Neural progenitor cell (in vitro differentiated cells): ENCODE data around the gene ATP11A. TPM values are rescaled to one million over a fixed set of nuclear protein-coding genes. Genes with fewer than 3 reads are reported as not detected.

Source experiments
- DNase-seq: peaks from one replicate; pipeline ENCODE4 v3.0.0-alpha.2; 2016; ENCODE audit warnings: low spot score
- H2AFZ ChIP-seq: fragments of 200-600 bp; sonication (generic); replicated peaks from 2 replicates; pipeline ENCODE4 v1.6.1; 2016; ENCODE audit warnings: antibody characterized with exemption
- H3F3A ChIP-seq: fragments of 200-600 bp; sonication (generic); 2 replicates; pipeline ENCODE4 v1.6.1; 2016; ENCODE audit warnings: antibody characterized with exemption, low read depth
- H3K27ac ChIP-seq: fragments of 200-600 bp; sonication (generic); 2 replicates; pipeline ENCODE4 v1.5.1; 2016; ENCODE audit warnings: mild to moderate bottlenecking
- H3K27me3 ChIP-seq: fragments of 200-600 bp; sonication (generic); 2 replicates; pipeline ENCODE4 v1.6.1; 2016; ENCODE audit warnings: mild to moderate bottlenecking, moderate library complexity
- H3K36me3 ChIP-seq: fragments of 200-600 bp; sonication (generic); 2 replicates; pipeline ENCODE4 v1.5.1; 2016
- H3K4me1 ChIP-seq: fragments of 200-600 bp; sonication (generic); 2 replicates; pipeline ENCODE4 v1.6.1; 2016; ENCODE audit warnings: mixed run types
- H3K4me2 ChIP-seq: fragments of 200-600 bp; sonication (generic); 2 replicates; pipeline ENCODE4 v1.6.1; 2016
- H3K4me3 ChIP-seq: fragments of 200-600 bp; sonication (generic); 2 replicates; pipeline ENCODE4 v1.5.1; 2016
- H3K79me2 ChIP-seq: fragments of 200-600 bp; sonication (generic); 2 replicates; pipeline ENCODE4 v1.6.1; 2016; ENCODE audit warnings: low read depth
- H3K9ac ChIP-seq: fragments of 200-600 bp; sonication (generic); 2 replicates; pipeline ENCODE4 v1.6.1; 2016
- H3K9me3 ChIP-seq: fragments of 200-600 bp; sonication (generic); 2 replicates; pipeline ENCODE4 v1.5.1; 2016; ENCODE audit warnings: low read depth
- H4K20me1 ChIP-seq: fragments of 200-600 bp; sonication (generic); 2 replicates; pipeline ENCODE4 v1.6.1; 2016; ENCODE audit warnings: low read depth
- H3K27ac Mint-ChIP-seq: 3 replicates; pipeline ENCODE4 v1.8.0; 2021; ENCODE audit warnings: mixed read lengths
- H3K27me3 Mint-ChIP-seq: 2 replicates; pipeline ENCODE4 v1.8.0; 2022; ENCODE audit warnings: low read depth, mild to moderate bottlenecking, inconsistent platforms, moderate library complexity, mixed read lengths; ENCODE audit not compliant: insufficient read depth
- H3K36me3 Mint-ChIP-seq: 3 replicates; pipeline ENCODE4 v1.8.0; 2021; ENCODE audit warnings: mixed read lengths
- H3K4me1 Mint-ChIP-seq: 3 replicates; pipeline ENCODE4 v1.8.0; 2021; ENCODE audit warnings: mixed read lengths
- H3K4me3 Mint-ChIP-seq: 3 replicates; pipeline ENCODE4 v1.8.0; 2021; ENCODE audit warnings: mild to moderate bottlenecking, moderate library complexity, mixed read lengths
- H3K9me3 Mint-ChIP-seq: 3 replicates; pipeline ENCODE4 v1.8.0; 2020; ENCODE audit warnings: mixed read lengths
- CTCF ChIP-seq: fragments of 200-600 bp; sonication (generic); IDR thresholded peaks from 2 replicates; pipeline ENCODE4 v1.5.1; 2017; ENCODE audit warnings: antibody characterized with exemption, mild to moderate bottlenecking
- EZH2 ChIP-seq: fragments of 200-600 bp; sonication (generic); IDR thresholded peaks from 2 replicates; pipeline ENCODE4 v1.6.1; 2017; ENCODE audit warnings: antibody characterized with exemption, mild to moderate bottlenecking, moderate library complexity
- EZH2phosphoT487 ChIP-seq: fragments of 200-600 bp; sonication (generic); IDR thresholded peaks from 2 replicates; pipeline ENCODE4 v1.6.1; 2017; ENCODE audit warnings: antibody characterized with exemption
- total RNA-seq: library from RNA; depleted of rRNA; stranded (reverse); fragments of >200 nt; gene quantifications from 2 replicates; pipeline ENCODE4 v1.2.3, GENCODE V29; 2015; ENCODE audit warnings: low replicate concordance

The ATP11A gene
- total RNA-seq, 1 donor from 2014 or later, result 12.6 TPM

- Histone ChIP-seq H2AFZ (no peak overlapping the region), H3K4me1 (no peaks in the 10 kb centered on the region), H3K9me3 (no peaks in the 10 kb centered on the region), H3K4me3 (no peak overlapping the region), H3F3A (peaks cover 4% of the 10 kb centered on the region), H3K79me2 (peaks cover 16% of the 10 kb centered on the region), H3K9ac (no peak overlapping the region), H3K27ac (no peak overlapping the region), H3K27me3 (no peaks in the 10 kb centered on the region), H4K20me1 (peaks cover 14% of the 10 kb centered on the region), H3K4me2 (no peak overlapping the region), H3K36me3 (no peaks in the 10 kb centered on the region)
- Mint-ChIP-seq H3K27ac (no peak overlapping the region), H3K4me1 (peaks cover 2% of the 10 kb centered on the region), H3K4me3 (no peak overlapping the region), H3K36me3 (peaks cover 35% of the 10 kb centered on the region), H3K9me3 (peaks cover 2% of the 10 kb centered on the region), H3K27me3 (peaks cover 5% of the 10 kb centered on the region)
- TF ChIP-seq EZH2phosphoT487 (no peak), EZH2 (no peak), CTCF (no peak)
- no peak for DNase-seq
Observed at GRCh38 chr13:112916296-112916695, 226.5 kb downstream of the ATP11A start.

- H3K9me3 Mint-ChIP-seq, result peaks cover 2% of the 10 kb centered on the region
- H3F3A ChIP-seq, result peaks cover 4% of the 10 kb centered on the region
- no peak overlapping the region for H3K4me2 ChIP-seq
- no peaks in the 10 kb centered on the region for H3K4me1 ChIP-seq
- peaks cover 5% of the 10 kb centered on the region for H3K27me3 Mint-ChIP-seq
- H3K27ac ChIP-seq, result no peak overlapping the region
- H3K36me3 ChIP-seq, result no peaks in the 10 kb centered on the region
- TF ChIP-seq EZH2, result no peak
- TF ChIP-seq CTCF, result no peak
- TF ChIP-seq EZH2phosphoT487, result no peak
- peaks cover 16% of the 10 kb centered on the region for H3K79me2 ChIP-seq
- no peaks in the 10 kb centered on the region for H3K27me3 ChIP-seq
- peaks cover 2% of the 10 kb centered on the region for H3K4me1 Mint-ChIP-seq
- H4K20me1 ChIP-seq, result peaks cover 14% of the 10 kb centered on the region
- H2AFZ ChIP-seq, result no peak overlapping the region
- peaks cover 35% of the 10 kb centered on the region for H3K36me3 Mint-ChIP-seq
- peak overlapping the region; percentile 50 for H3K27ac Mint-ChIP-seq
- H3K4me3 ChIP-seq, result no peak overlapping the region
- no peak overlapping the region for H3K9ac ChIP-seq
- no peaks in the 10 kb centered on the region for H3K9me3 ChIP-seq
- no peak overlapping the region for H3K4me3 Mint-ChIP-seq
- no peak for DNase-seq
Observed at GRCh38 chr13:112917056-112917664, 227.3 kb downstream of the ATP11A start.

- H3K4me3 ChIP-seq, result no peak overlapping the region
- Mint-ChIP-seq H3K4me3 (no peak overlapping the region), H3K27me3 (peaks cover 5% of the 10 kb centered on the region), H3K36me3 (peaks cover 35% of the 10 kb centered on the region), H3K4me1 (peaks cover 2% of the 10 kb centered on the region), H3K9me3 (peaks cover 2% of the 10 kb centered on the region), H3K27ac (no peak overlapping the region)
- H3K4me1 ChIP-seq, result no peaks in the 10 kb centered on the region
- peaks cover 16% of the 10 kb centered on the region for H3K79me2 ChIP-seq
- H3K27ac ChIP-seq, result no peak overlapping the region
- H3K27me3 ChIP-seq, result no peaks in the 10 kb centered on the region
- H3K36me3 ChIP-seq, result no peaks in the 10 kb centered on the region
- no peaks in the 10 kb centered on the region for H3K9me3 ChIP-seq
- no peak overlapping the region for H3K9ac ChIP-seq
- H2AFZ ChIP-seq, result no peak overlapping the region
- no peak for DNase-seq
- peaks cover 4% of the 10 kb centered on the region for H3F3A ChIP-seq
- peaks cover 14% of the 10 kb centered on the region for H4K20me1 ChIP-seq
- TF ChIP-seq CTCF (no peak), EZH2phosphoT487 (no peak), EZH2 (no peak)
- no peak overlapping the region for H3K4me2 ChIP-seq
Observed at GRCh38 chr13:112917737-112918136, 227.9 kb downstream of the ATP11A start.
